DMS79 treated with DMSO at 0.1 percent for 48 hours (cell line): ENCODE data around the gene GNL1.
"Not testable (repeated sequence)": the region's sequence is repeated elsewhere in the genome, so short reads cannot be mapped to it uniquely, and the experiment has no call there.

ENCODE experiments used
- DNase-seq: peaks from one replicate; lab custom pipeline; 2025; lab: John Stamatoyannopoulos, UW

The GNL1 gene

DNA sequence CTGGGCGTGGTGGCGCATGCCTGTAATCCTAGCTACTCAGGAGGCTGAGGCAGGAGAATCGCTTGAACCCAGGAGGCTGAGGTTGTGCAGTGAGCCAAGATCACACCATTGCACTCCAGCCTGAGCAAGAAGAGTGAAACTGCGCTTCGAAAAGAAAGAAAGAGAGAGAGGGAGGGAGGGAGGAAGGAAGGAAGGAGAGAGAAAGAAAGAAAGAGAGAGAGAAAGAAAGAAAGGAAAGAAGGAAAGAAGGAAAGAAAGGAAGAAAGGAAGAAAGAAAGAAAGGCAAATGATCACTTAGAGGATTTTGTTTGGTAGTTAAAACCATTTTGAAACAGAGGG lies 59.1 kb downstream of the GNL1 start:
- DNase-seq: not testable (repeated sequence)

GRCh38 chr6:30495993-30496392 lies 60.3 kb downstream of the GNL1 start:
- DNase-seq: no peak

GRCh38 chr6:30495060-30495459 lies 61.2 kb downstream of the GNL1 start:
- DNase-seq: not testable (repeated sequence)

- no peak for DNase-seq
Observed at GRCh38 chr6:30494291-30494861, 61.9 kb downstream of the GNL1 start.

- DNase-seq: no peak
Observed at GRCh38 chr6:30493643-30494250, 62.5 kb downstream of the GNL1 start.

DNA sequence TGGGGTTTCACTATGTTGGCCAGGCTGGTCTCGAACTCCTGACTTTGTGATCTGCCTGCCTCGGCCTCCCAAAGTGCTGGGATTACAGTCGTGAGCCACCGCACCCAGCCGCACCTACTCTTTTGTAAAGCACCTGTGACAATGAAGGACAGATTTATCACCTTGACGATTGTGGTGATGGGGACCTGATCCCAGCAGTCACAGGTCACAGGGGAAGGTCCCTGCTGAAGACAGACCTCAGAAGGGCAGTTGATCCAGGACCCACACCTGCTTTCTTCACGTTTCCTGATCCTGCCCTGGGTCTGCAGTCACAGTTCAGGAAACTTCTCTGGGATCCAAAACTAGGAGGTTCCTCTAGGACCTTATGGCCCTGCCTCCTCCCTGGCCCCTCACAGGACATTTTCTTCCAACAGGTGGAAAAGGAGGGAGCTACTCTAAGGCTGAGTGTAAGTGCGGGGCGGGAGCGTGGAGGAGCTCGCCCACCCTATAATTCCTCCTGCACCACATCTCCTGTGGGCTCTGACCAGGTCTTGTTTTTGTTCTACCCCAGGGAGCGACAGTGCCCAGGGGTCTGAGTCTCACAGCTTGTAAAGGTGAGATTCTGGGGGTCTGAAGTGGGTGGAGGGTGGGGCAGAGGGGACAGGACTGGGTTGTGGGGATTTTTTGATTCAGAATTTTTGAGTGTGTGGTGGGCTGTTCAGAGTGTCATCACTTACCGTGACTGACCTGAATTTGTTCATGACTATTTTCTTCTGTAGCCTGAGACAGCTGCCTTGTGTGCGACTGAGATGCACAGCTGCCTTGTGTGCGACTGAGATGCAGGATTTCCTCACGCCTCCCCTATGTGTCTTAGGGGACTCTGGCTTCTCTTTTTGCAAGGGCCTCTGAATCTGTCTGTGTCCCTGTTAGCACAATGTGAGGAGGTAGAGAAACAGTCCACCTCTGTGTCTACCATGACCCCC lies 64.0 kb downstream of the GNL1 start:
- no peak for DNase-seq
